ENCODE data around the gene IL32.

GRCh38 chr16:3096362-3096761 is 30.9 kb downstream of the IL32 start:
- no peak for TF ChIP-seq CTCF (IDR thresholded peaks at IDR 0.05)
- TF ChIP-seq EZH2 (IDR thresholded peaks at IDR 0.05; ENCODE audit: borderline replicate concordance, insufficient read depth, low read depth, low read length, poor library complexity, severe bottlenecking): no peak
